ENCODE results near the gene SDHB.

The SDHB gene

DNA sequence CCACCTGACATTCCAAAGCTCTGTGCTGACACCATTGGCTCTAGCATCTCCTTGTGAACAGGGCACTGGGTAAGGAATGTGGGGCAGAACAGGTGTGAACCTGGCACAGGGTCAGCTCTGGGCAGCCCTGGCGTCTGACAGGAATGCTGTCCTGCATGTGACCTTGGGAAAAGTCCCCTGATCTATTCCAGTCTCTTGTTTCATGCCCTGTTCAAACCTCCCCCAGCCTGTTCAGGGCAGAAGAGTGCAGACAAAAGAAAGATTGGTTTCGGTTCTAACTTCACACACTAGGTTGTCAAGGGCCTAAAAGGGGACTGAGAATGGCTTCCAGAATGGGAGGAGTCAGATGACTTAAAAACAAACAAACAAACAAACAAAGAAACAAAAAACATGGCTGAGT, 27.6 kb upstream of the SDHB start:
- Histone ChIP-seq H3K14ac (ENCODE audit: low read length in 2 of 2) (no peak overlapping the region), H3K27me3 (ENCODE audit: control insufficient read depth in 1 of 2, insufficient read depth in 1 of 2, low read length in 2 of 2) (peaks cover 0 to 45% of the 10 kb centered on the region in 2 experiments)
- WGBS: 61% methylated on average over 2 of the region's 2 CpGs

DNA sequence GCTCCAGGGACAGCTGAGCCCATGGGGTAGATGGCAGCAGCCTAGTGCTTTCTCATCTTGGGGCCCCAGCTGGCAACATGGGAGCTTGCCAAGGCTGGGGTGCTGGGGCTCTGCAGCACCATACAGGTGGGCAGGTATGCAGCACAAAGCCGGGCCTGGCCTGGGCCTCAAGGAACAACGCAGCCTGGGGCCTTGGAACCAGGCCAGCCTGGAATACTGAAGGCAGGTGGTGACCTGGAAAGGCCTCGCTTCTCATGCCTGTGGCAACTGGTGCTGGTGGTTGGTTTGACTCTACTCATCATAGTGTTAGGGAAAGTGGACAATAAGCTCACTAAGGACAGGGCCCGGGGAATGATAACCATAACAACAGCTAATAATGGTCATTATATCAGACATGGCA, 27.0 kb upstream of the SDHB start:
- no peak overlapping the region for H4K8ac ChIP-seq (ENCODE audit: low read length)
- H3K23ac ChIP-seq (ENCODE audit: low read length in 2 of 2): no peak overlapping the region
- H3K36me3 ChIP-seq (ENCODE audit: control insufficient read depth in 1 of 2, insufficient read depth in 2 of 2, low read depth in 1 of 2, low read length in 2 of 2): peaks cover 0 to 54% of the 10 kb centered on the region in 2 experiments
- no peak overlapping the region for H3K18ac ChIP-seq (ENCODE audit: low read depth in 1 of 2, low read length in 2 of 2)
- no peak overlapping the region for H2BK15ac ChIP-seq (ENCODE audit: low read depth, poor library complexity, severe bottlenecking)
- no peak overlapping the region for H3K4me3 ChIP-seq (ENCODE audit: insufficient read depth in 1 of 2, low read depth in 1 of 2, low read length in 2 of 2)
- H3K4ac ChIP-seq (ENCODE audit: low read depth in 1 of 2, low read length in 2 of 2): no peak overlapping the region
- H2AK5ac ChIP-seq (ENCODE audit: low read length, severe bottlenecking): no peak overlapping the region
- H2BK120ac ChIP-seq (ENCODE audit: low read depth, low read length): no peak overlapping the region
- H3K27ac ChIP-seq (ENCODE audit: low read length, poor library complexity, severe bottlenecking): no peak overlapping the region
- H3K79me1 ChIP-seq (replicated peaks; ENCODE audit: low read length, poor library complexity, severe bottlenecking): no peaks in the 10 kb centered on the region
- H3K4me1 ChIP-seq (ENCODE audit: control insufficient read depth, insufficient read depth, low read depth, low read length): no peaks in the 10 kb centered on the region
- DNase-seq: no peak
- H2BK12ac ChIP-seq (ENCODE audit: low read length in 2 of 2): no peak overlapping the region
- H3K9me3 ChIP-seq (ENCODE audit: control insufficient read depth, low read length): peaks cover 3% of the 10 kb centered on the region
- no peak overlapping the region for H3K9ac ChIP-seq (ENCODE audit: low read length)
- no peak overlapping the region for H3K4me2 ChIP-seq (ENCODE audit: low read length, poor library complexity, severe bottlenecking)
- WGBS: 73% methylated on average over 4 of the region's 4 CpGs
- no peak overlapping the region for H2BK5ac ChIP-seq (ENCODE audit: low read depth, low read length, poor library complexity, severe bottlenecking)
- no peak overlapping the region for H3K14ac ChIP-seq (ENCODE audit: low read length in 2 of 2)
- peaks cover 0 to 41% of the 10 kb centered on the region in 2 experiments for H3K27me3 ChIP-seq (ENCODE audit: control insufficient read depth in 1 of 2, insufficient read depth in 1 of 2, low read length in 2 of 2)
- no peak overlapping the region for H4K91ac ChIP-seq (ENCODE audit: low read length)
- no peak overlapping the region for H2AFZ ChIP-seq (ENCODE audit: low read depth, low read length)

More for the DNA sequence above, 27.6 kb upstream of the SDHB start:
- H2BK120ac ChIP-seq (ENCODE audit: low read depth, low read length): no peak overlapping the region
- H3K18ac ChIP-seq (ENCODE audit: low read depth in 1 of 2, low read length in 2 of 2): no peak overlapping the region
- H3K36me3 ChIP-seq (ENCODE audit: control insufficient read depth in 1 of 2, insufficient read depth in 2 of 2, low read depth in 1 of 2, low read length in 2 of 2): peaks cover 0 to 58% of the 10 kb centered on the region in 2 experiments
- H3K4ac ChIP-seq (ENCODE audit: low read depth in 1 of 2, low read length in 2 of 2): no peak overlapping the region
- no peak overlapping the region for H3K4me3 ChIP-seq (ENCODE audit: insufficient read depth in 1 of 2, low read depth in 1 of 2, low read length in 2 of 2)
- no peak overlapping the region for H2AFZ ChIP-seq (ENCODE audit: low read depth, low read length)
- no peak overlapping the region for H3K4me2 ChIP-seq (ENCODE audit: low read length, poor library complexity, severe bottlenecking)
- DNase-seq: no peak
- no peak overlapping the region for H3K27ac ChIP-seq (ENCODE audit: low read length, poor library complexity, severe bottlenecking)
- H3K23ac ChIP-seq (ENCODE audit: low read length in 2 of 2): no peak overlapping the region
- H2AK5ac ChIP-seq (ENCODE audit: low read length, severe bottlenecking): no peak overlapping the region
- H2BK15ac ChIP-seq (ENCODE audit: low read depth, poor library complexity, severe bottlenecking): no peak overlapping the region
- H3K9me3 ChIP-seq (ENCODE audit: control insufficient read depth, low read length): peaks cover 3% of the 10 kb centered on the region
- no peak overlapping the region for H2BK5ac ChIP-seq (ENCODE audit: low read depth, low read length, poor library complexity, severe bottlenecking)
- H3K79me1 ChIP-seq (replicated peaks; ENCODE audit: low read length, poor library complexity, severe bottlenecking): no peaks in the 10 kb centered on the region
- no peaks in the 10 kb centered on the region for H3K4me1 ChIP-seq (ENCODE audit: control insufficient read depth, insufficient read depth, low read depth, low read length)
- no peak overlapping the region for H3K9ac ChIP-seq (ENCODE audit: low read length)
- H2BK12ac ChIP-seq (ENCODE audit: low read length in 2 of 2): no peak overlapping the region
- no peak overlapping the region for H4K8ac ChIP-seq (ENCODE audit: low read length)
- no peak overlapping the region for H4K91ac ChIP-seq (ENCODE audit: low read length)

- no peak overlapping the region for H3K4me2 ChIP-seq (ENCODE audit: low read length, poor library complexity, severe bottlenecking)
- no peak overlapping the region for H2BK5ac ChIP-seq (ENCODE audit: low read depth, low read length, poor library complexity, severe bottlenecking)
- no peak overlapping the region for H2BK12ac ChIP-seq (ENCODE audit: low read length in 2 of 2)
- H4K8ac ChIP-seq (ENCODE audit: low read length): no peak overlapping the region
- 91% methylated on average over 7 of the region's 8 CpGs for WGBS
- peaks cover 0 to 59% of the 10 kb centered on the region in 2 experiments for H3K36me3 ChIP-seq (ENCODE audit: control insufficient read depth in 1 of 2, insufficient read depth in 2 of 2, low read depth in 1 of 2, low read length in 2 of 2)
- DNase-seq: no peak
- H3K4me3 ChIP-seq (ENCODE audit: insufficient read depth in 1 of 2, low read depth in 1 of 2, low read length in 2 of 2): no peak overlapping the region
- H3K79me1 ChIP-seq (replicated peaks; ENCODE audit: low read length, poor library complexity, severe bottlenecking): no peaks in the 10 kb centered on the region
- H3K27ac ChIP-seq (ENCODE audit: low read length, poor library complexity, severe bottlenecking): no peak overlapping the region
- H3K4me1 ChIP-seq (ENCODE audit: control insufficient read depth, insufficient read depth, low read depth, low read length): no peaks in the 10 kb centered on the region
- no peak overlapping the region for H3K4ac ChIP-seq (ENCODE audit: low read depth in 1 of 2, low read length in 2 of 2)
- H3K14ac ChIP-seq (ENCODE audit: low read length in 2 of 2): no peak overlapping the region
- H3K27me3 ChIP-seq (ENCODE audit: control insufficient read depth in 1 of 2, insufficient read depth in 1 of 2, low read length in 2 of 2): peaks cover 0 to 34% of the 10 kb centered on the region in 2 experiments
- no peak overlapping the region for H2BK15ac ChIP-seq (ENCODE audit: low read depth, poor library complexity, severe bottlenecking)
- no peak overlapping the region for H3K23ac ChIP-seq (ENCODE audit: low read length in 2 of 2)
- no peak overlapping the region for H3K18ac ChIP-seq (ENCODE audit: low read depth in 1 of 2, low read length in 2 of 2)
- peaks cover 3% of the 10 kb centered on the region for H3K9me3 ChIP-seq (ENCODE audit: control insufficient read depth, low read length)
- no peak overlapping the region for H2BK120ac ChIP-seq (ENCODE audit: low read depth, low read length)
- no peak overlapping the region for H4K91ac ChIP-seq (ENCODE audit: low read length)
- no peak overlapping the region for H2AFZ ChIP-seq (ENCODE audit: low read depth, low read length)
- no peak overlapping the region for H3K9ac ChIP-seq (ENCODE audit: low read length)
- no peak overlapping the region for H2AK5ac ChIP-seq (ENCODE audit: low read length, severe bottlenecking)
Measured at GRCh38 chr1:17080085-17080759, 26.4 kb upstream of the SDHB start.

GRCh38 chr1:17078991-17079868, 25.4 kb upstream of the SDHB start:
- Histone ChIP-seq H4K91ac (ENCODE audit: low read length) (no peak overlapping the region), H3K14ac (ENCODE audit: low read length in 2 of 2) (no peak overlapping the region), H2AFZ (ENCODE audit: low read depth, low read length) (no peak overlapping the region), H3K4me2 (ENCODE audit: low read length, poor library complexity, severe bottlenecking) (no peak overlapping the region), H3K23ac (ENCODE audit: low read length in 2 of 2) (no peak overlapping the region), H3K9ac (ENCODE audit: low read length) (no peak overlapping the region), H3K9me3 (ENCODE audit: control insufficient read depth, low read length) (peaks cover 3% of the 10 kb centered on the region), H2BK12ac (ENCODE audit: low read length in 2 of 2) (no peak overlapping the region), H2BK5ac (ENCODE audit: low read depth, low read length, poor library complexity, severe bottlenecking) (no peak overlapping the region), H3K4ac (ENCODE audit: low read depth in 1 of 2, low read length in 2 of 2) (no peak overlapping the region), H3K4me3 (ENCODE audit: insufficient read depth in 1 of 2, low read depth in 1 of 2, low read length in 2 of 2) (no peak overlapping the region), H2AK5ac (ENCODE audit: low read length, severe bottlenecking) (no peak overlapping the region), H3K36me3 (ENCODE audit: control insufficient read depth in 1 of 2, insufficient read depth in 2 of 2, low read depth in 1 of 2, low read length in 2 of 2) (peaks cover 0 to 59% of the 10 kb centered on the region in 2 experiments), H3K4me1 (ENCODE audit: control insufficient read depth, insufficient read depth, low read depth, low read length) (no peaks in the 10 kb centered on the region), H3K27ac (ENCODE audit: low read length, poor library complexity, severe bottlenecking) (no peak overlapping the region), H3K27me3 (ENCODE audit: control insufficient read depth in 1 of 2, insufficient read depth in 1 of 2, low read length in 2 of 2) (peaks cover 0 to 32% of the 10 kb centered on the region in 2 experiments), H4K8ac (ENCODE audit: low read length) (no peak overlapping the region), H2BK15ac (ENCODE audit: low read depth, poor library complexity, severe bottlenecking) (no peak overlapping the region), H3K18ac (ENCODE audit: low read depth in 1 of 2, low read length in 2 of 2) (no peak overlapping the region), H2BK120ac (ENCODE audit: low read depth, low read length) (no peak overlapping the region), H3K79me1 (replicated peaks; ENCODE audit: low read length, poor library complexity, severe bottlenecking) (no peaks in the 10 kb centered on the region)
- no peak for DNase-seq
- 84% methylated on average over 16 of the region's 16 CpGs for WGBS

All from mesenchymal stem cell (in vitro differentiated cells and primary cell).